Germinal center (tissue), 1 donor: ENCODE data around the gene ANKRD11.
A peak's percentile ranks its signal among the peaks of the same experiment; 100 is the strongest.
"Not testable (repeated sequence)": the region's sequence is repeated elsewhere in the genome, so short reads cannot be mapped to it uniquely, and the experiment has no call there.

Experiments
- DNase-seq: peaks from one replicate; pipeline ENCODE4 v3.0.0; 2012; ENCODE audit warnings: mixed read lengths, low spot score

Gene ANKRD11

GRCh38 chr16:89344846-89345611, 145.3 kb downstream of the ANKRD11 start:
- DNase-seq = no peak

GRCh38 chr16:89344458-89344834, 145.9 kb downstream of the ANKRD11 start:
- no peak for DNase-seq

- no peak for DNase-seq
Observed at GRCh38 chr16:89343501-89344457, 146.6 kb downstream of the ANKRD11 start.

GRCh38 chr16:89341697-89342694, 148.4 kb downstream of the ANKRD11 start:
- DNase-seq = no peak

GRCh38 chr16:89341279-89341678, 149.1 kb downstream of the ANKRD11 start:
- no peak for DNase-seq

- no peak for DNase-seq
Observed at GRCh38 chr16:89338863-89339262, 151.5 kb downstream of the ANKRD11 start.

GRCh38 chr16:89337965-89338364, 152.4 kb downstream of the ANKRD11 start:
- DNase-seq = no peak

- no peak for DNase-seq
Observed at GRCh38 chr16:89335803-89336485, 154.4 kb downstream of the ANKRD11 start.

- DNase-seq = no peak
Observed at GRCh38 chr16:89334988-89335802, 155.2 kb downstream of the ANKRD11 start.

- no peak for DNase-seq
Observed at GRCh38 chr16:89334461-89334860, 155.9 kb downstream of the ANKRD11 start.

- no peak for DNase-seq
Observed at GRCh38 chr16:89334050-89334449, 156.3 kb downstream of the ANKRD11 start.

- peak; percentile 61 for DNase-seq
Observed at GRCh38 chr16:89333401-89334001, 156.9 kb downstream of the ANKRD11 start.

GRCh38 chr16:89332902-89333245, 157.5 kb downstream of the ANKRD11 start:
- DNase-seq = no peak

GRCh38 chr16:89332243-89332901, 158.0 kb downstream of the ANKRD11 start:
- DNase-seq = no peak

GRCh38 chr16:89331371-89332109, 158.8 kb downstream of the ANKRD11 start:
- no peak for DNase-seq

- no peak for DNase-seq
Observed at GRCh38 chr16:89330177-89330856, 160.0 kb downstream of the ANKRD11 start.

GRCh38 chr16:89329830-89330176, 160.6 kb downstream of the ANKRD11 start:
- DNase-seq = not testable (repeated sequence)
